ENCODE measurements around the gene FAM110D. TPM values are rescaled to one million over a fixed set of nuclear protein-coding genes. Genes with fewer than 3 reads are reported as not detected.

Gene FAM110D
- total and polyA plus RNA-seq, 7 experiments from 2014 or later, result not detected

GRCh38 chr1:26127235-26128163, 31.4 kb upstream of the FAM110D start:
- Histone ChIP-seq H3K36me3 (ENCODE audit: control insufficient read depth in 2 of 3, insufficient read depth in 3 of 3, low read length in 3 of 3) (peaks cover 0 to 6% (median 1%) of the 10 kb centered on the region in 3 experiments), H3K4me1 (ENCODE audit: control insufficient read depth in 2 of 2, insufficient read depth in 2 of 2, low read length in 2 of 2) (peaks cover 19 to 24% of the 10 kb centered on the region in 2 donors), H3K27me3 (ENCODE audit: control insufficient read depth in 2 of 2, insufficient read depth in 2 of 2, low read length in 2 of 2) (no peaks in the 10 kb centered on the region), H3K9me3 (ENCODE audit: control insufficient read depth in 2 of 3, low read length in 3 of 3) (no peaks in the 10 kb centered on the region), H3K4me3 (ENCODE audit: low read length) (peak overlapping the region; percentile 17), H3K27ac (ENCODE audit: low read depth, low read length) (peak overlapping the region; percentile 61)
- H3K27ac Mint-ChIP-seq, result peak overlapping the region; percentile 20 to 98 (median 93)
- DNase-seq (peak in 3 of 9 donors; percentile 4 to 7 (median 5)), ATAC-seq (no peak)
- intact Hi-C loops (cut with micrococcal nuclease), result loop anchor here (2.0 to 10.0 kb wide), 4 partner anchors 160 to 883 kb away; partner anchors contain the start of genes ARID1A (in 1 of the 2), RSRP1 (in 1 of the 2) and UBXN11 (in 1 of the 2)
- ChIA-PET POLR2A (interaction anchor here (0.6 to 7.4 kb wide), 12 partner anchors 10 to 1032 kb away, joined by 3 to 93 read pairs (median 4); partner anchors contain the start of genes CEP85, PDIK1L and ZNF593), CTCF (interaction anchor here (0.6 to 5.8 kb wide), 11 partner anchors 11 to 1134 kb away, joined by 3 to 59 read pairs (median 3); no protein-coding TSS in a partner anchor)
- no peaks in the 10 kb centered on the region for H3K9me3 Mint-ChIP-seq
- H3K36me3 Mint-ChIP-seq, result peaks cover 0 to 11% (median 5%) of the 10 kb centered on the region in 5 donors
- H3K4me1 Mint-ChIP-seq, result peaks cover 25 to 54% (median 48%) of the 10 kb centered on the region in 7 donors
- H3K27me3 Mint-ChIP-seq, result peaks cover 0 to 13% (median 0%) of the 10 kb centered on the region in 5 donors
- H3K4me3 Mint-ChIP-seq, result peak overlapping the region; percentile 27 to 91 (median 70)

- no peak overlapping the region for H3K27ac ChIP-seq (ENCODE audit: low read depth, low read length)
- Mint-ChIP-seq H3K27me3 (peaks cover 0 to 13% (median 0%) of the 10 kb centered on the region in 5 donors), H3K4me3 (no peak overlapping the region), H3K36me3 (peaks cover 0 to 8% (median 0%) of the 10 kb centered on the region in 5 donors), H3K4me1 (peaks cover 24 to 39% (median 36%) of the 10 kb centered on the region in 7 donors), H3K9me3 (peaks cover 0 to 2% (median 0%) of the 10 kb centered on the region in 11 donors), H3K27ac (no peak overlapping the region)
- no peaks in the 10 kb centered on the region for H3K9me3 ChIP-seq (ENCODE audit: control insufficient read depth in 2 of 3, low read length in 3 of 3)
- intact Hi-C loops (cut with micrococcal nuclease), result loop anchor here (1.0 to 10.0 kb wide), 4 partner anchors 10 to 885 kb away; partner anchors contain the start of genes ARID1A (in 1 of the 2) and RSRP1 (in 1 of the 2)
- H3K4me1 ChIP-seq (ENCODE audit: control insufficient read depth in 2 of 2, insufficient read depth in 2 of 2, low read length in 2 of 2), result peaks cover 19 to 24% of the 10 kb centered on the region in 2 donors
- no peak for DNase-seq
- no peak for ATAC-seq
- H3K27me3 ChIP-seq (ENCODE audit: control insufficient read depth in 2 of 2, insufficient read depth in 2 of 2, low read length in 2 of 2), result no peaks in the 10 kb centered on the region
- no peaks in the 10 kb centered on the region for H3K36me3 ChIP-seq (ENCODE audit: control insufficient read depth in 2 of 3, insufficient read depth in 3 of 3, low read length in 3 of 3)
- no peak overlapping the region for H3K4me3 ChIP-seq (ENCODE audit: low read length)
- ChIA-PET POLR2A (interaction anchor here (0.9 to 2.7 kb wide), 4 partner anchors 9 to 18 kb away, joined by 3 to 14 read pairs (median 6); partner anchors contain the start of gene PDIK1L), CTCF (interaction anchor here (0.8 to 5.8 kb wide), 3 partner anchors 10 to 25 kb away, joined by 3 to 59 read pairs (median 3); no protein-coding TSS in a partner anchor)
These were observed 29.1 kb upstream of the FAM110D start for GRCh38 chr1:26129778-26130177.

GRCh38 chr1:26130695-26131094, 28.2 kb upstream of the FAM110D start:
- no peak overlapping the region for H3K27ac ChIP-seq (ENCODE audit: low read depth, low read length)
- peaks cover 0 to 2% (median 0%) of the 10 kb centered on the region in 11 donors for H3K9me3 Mint-ChIP-seq
- ATAC-seq, result no peak
- H3K36me3 Mint-ChIP-seq, result peaks cover 0 to 6% (median 0%) of the 10 kb centered on the region in 5 donors
- peaks cover 22 to 31% (median 30%) of the 10 kb centered on the region in 7 donors for H3K4me1 Mint-ChIP-seq
- H3K4me3 Mint-ChIP-seq, result no peak overlapping the region
- no peak for DNase-seq
- peaks cover 16 to 21% of the 10 kb centered on the region in 2 donors for H3K4me1 ChIP-seq (ENCODE audit: control insufficient read depth in 2 of 2, insufficient read depth in 2 of 2, low read length in 2 of 2)
- no peaks in the 10 kb centered on the region for H3K27me3 ChIP-seq (ENCODE audit: control insufficient read depth in 2 of 2, insufficient read depth in 2 of 2, low read length in 2 of 2)
- H3K4me3 ChIP-seq (ENCODE audit: low read length), result no peak overlapping the region
- no peaks in the 10 kb centered on the region for H3K36me3 ChIP-seq (ENCODE audit: control insufficient read depth in 2 of 3, insufficient read depth in 3 of 3, low read length in 3 of 3)
- no peaks in the 10 kb centered on the region for H3K9me3 ChIP-seq (ENCODE audit: control insufficient read depth in 2 of 3, low read length in 3 of 3)
- peak overlapping the region in 1 of 9 donors; percentile 19 for H3K27ac Mint-ChIP-seq
- peaks cover 0 to 13% (median 0%) of the 10 kb centered on the region in 5 donors for H3K27me3 Mint-ChIP-seq
- intact Hi-C loops (cut with micrococcal nuclease), result no loop called here
- ChIA-PET CTCF (interaction anchor here (0.6 to 5.8 kb wide), 3 partner anchors 14 to 499 kb away, joined by 3 to 59 read pairs (median 3); no protein-coding TSS in a partner anchor), POLR2A (interaction anchor here (0.8 to 2.7 kb wide), 2 partner anchors 8 to 14 kb away, joined by 3 to 14 read pairs; no protein-coding TSS in a partner anchor)

GRCh38 chr1:26132128-26132833, 26.6 kb upstream of the FAM110D start:
- Histone ChIP-seq H3K4me1 (ENCODE audit: control insufficient read depth in 2 of 2, insufficient read depth in 2 of 2, low read length in 2 of 2) (peaks cover 3 to 9% of the 10 kb centered on the region in 2 donors), H3K27me3 (ENCODE audit: control insufficient read depth in 2 of 2, insufficient read depth in 2 of 2, low read length in 2 of 2) (no peaks in the 10 kb centered on the region), H3K4me3 (ENCODE audit: low read length) (no peak overlapping the region), H3K36me3 (ENCODE audit: control insufficient read depth in 2 of 3, insufficient read depth in 3 of 3, low read length in 3 of 3) (no peaks in the 10 kb centered on the region), H3K27ac (ENCODE audit: low read depth, low read length) (no peak overlapping the region), H3K9me3 (ENCODE audit: control insufficient read depth in 2 of 3, low read length in 3 of 3) (no peaks in the 10 kb centered on the region)
- Mint-ChIP-seq H3K4me1 (peaks cover 9 to 21% (median 16%) of the 10 kb centered on the region in 7 donors), H3K36me3 (peaks cover 0 to 6% (median 0%) of the 10 kb centered on the region in 5 donors), H3K27ac (no peak overlapping the region), H3K4me3 (no peak overlapping the region), H3K27me3 (peaks cover 0 to 13% (median 0%) of the 10 kb centered on the region in 5 donors), H3K9me3 (peaks cover 0 to 2% (median 0%) of the 10 kb centered on the region in 11 donors)
- POLR2A ChIA-PET, result no interaction called here
- CTCF ChIA-PET, result no interaction called here
- ATAC-seq, result no peak
- no peak for DNase-seq
- intact Hi-C loops (cut with micrococcal nuclease), result no loop called here

GRCh38 chr1:26132834-26133167, 26.1 kb upstream of the FAM110D start:
- Mint-ChIP-seq H3K27ac (no peak overlapping the region), H3K9me3 (peaks cover 0 to 2% (median 0%) of the 10 kb centered on the region in 11 donors), H3K36me3 (peaks cover 0 to 6% (median 0%) of the 10 kb centered on the region in 5 donors), H3K4me3 (peak overlapping the region in 1 of 10 donors; percentile 21), H3K27me3 (peaks cover 0 to 11% (median 0%) of the 10 kb centered on the region in 5 donors), H3K4me1 (peaks cover 4 to 16% (median 11%) of the 10 kb centered on the region in 7 donors)
- no peak for DNase-seq
- POLR2A ChIA-PET, result no interaction called here
- Histone ChIP-seq H3K4me3 (ENCODE audit: low read length) (no peak overlapping the region), H3K36me3 (ENCODE audit: control insufficient read depth in 2 of 3, insufficient read depth in 3 of 3, low read length in 3 of 3) (no peaks in the 10 kb centered on the region), H3K4me1 (ENCODE audit: control insufficient read depth in 2 of 2, insufficient read depth in 2 of 2, low read length in 2 of 2) (peaks cover 0 to 4% of the 10 kb centered on the region in 2 donors), H3K9me3 (ENCODE audit: control insufficient read depth in 2 of 3, low read length in 3 of 3) (no peaks in the 10 kb centered on the region), H3K27me3 (ENCODE audit: control insufficient read depth in 2 of 2, insufficient read depth in 2 of 2, low read length in 2 of 2) (no peaks in the 10 kb centered on the region), H3K27ac (ENCODE audit: low read depth, low read length) (no peak overlapping the region)
- intact Hi-C loops (cut with micrococcal nuclease), result no loop called here
- CTCF ChIA-PET, result no interaction called here
- no peak for ATAC-seq

GRCh38 chr1:26134466-26134865, 24.4 kb upstream of the FAM110D start:
- ATAC-seq (no peak), DNase-seq (no peak)
- Histone ChIP-seq H3K27ac (ENCODE audit: low read depth, low read length) (no peak overlapping the region), H3K36me3 (ENCODE audit: control insufficient read depth in 2 of 3, insufficient read depth in 3 of 3, low read length in 3 of 3) (no peaks in the 10 kb centered on the region), H3K4me1 (ENCODE audit: control insufficient read depth in 2 of 2, insufficient read depth in 2 of 2, low read length in 2 of 2) (peaks cover 0 to 8% of the 10 kb centered on the region in 2 donors), H3K9me3 (ENCODE audit: control insufficient read depth in 2 of 3, low read length in 3 of 3) (no peaks in the 10 kb centered on the region), H3K4me3 (ENCODE audit: low read length) (no peak overlapping the region), H3K27me3 (ENCODE audit: control insufficient read depth in 2 of 2, insufficient read depth in 2 of 2, low read length in 2 of 2) (no peaks in the 10 kb centered on the region)
- H3K36me3 Mint-ChIP-seq, result peaks cover 0 to 4% (median 0%) of the 10 kb centered on the region in 5 donors
- ChIA-PET CTCF (no interaction called here), POLR2A (no interaction called here)
- H3K27ac Mint-ChIP-seq, result no peak overlapping the region
- H3K4me3 Mint-ChIP-seq, result no peak overlapping the region
- peaks cover 6 to 15% (median 10%) of the 10 kb centered on the region in 7 donors for H3K4me1 Mint-ChIP-seq
- H3K9me3 Mint-ChIP-seq, result peaks cover 0 to 2% (median 0%) of the 10 kb centered on the region in 11 donors
- H3K27me3 Mint-ChIP-seq, result no peaks in the 10 kb centered on the region
- intact Hi-C loops (cut with micrococcal nuclease), result no loop called here
